ENCODE measurements around the gene SORBS1. TPM values are rescaled to one million over a fixed set of nuclear protein-coding genes. Genes with fewer than 3 reads are reported as not detected.

Gene SORBS1
- total and polyA plus RNA-seq, 9 of the 15 experiments (the other 6 are each of a cell fraction or from before 2014, with no cell fraction given) = 2.0 to 13.3 (median 6.5) TPM

GRCh38 chr10:95553674-95554073 lies 7.5 kb downstream of the SORBS1 start (continued):
- TF ChIP-seq ZNF79 (CRISPR knock-in tag; IDR thresholded peaks at IDR 0.05; ENCODE audit: low read depth) (no peak), ZNF778 (CRISPR knock-in tag; IDR thresholded peaks at IDR 0.05) (no peak), STAT5B (CRISPR knock-in tag; IDR thresholded peaks at IDR 0.05) (no peak), FOXA1 (IDR thresholded peaks at IDR 0.05; ENCODE audit: borderline replicate concordance) (no peak), TFAM (CRISPR knock-in tag; conservative IDR thresholded peaks at IDR 0.05) (no peak), ZBTB11 (CRISPR knock-in tag; IDR thresholded peaks at IDR 0.05) (no peak), C11orf30 (IDR thresholded peaks at IDR 0.05; ENCODE audit: low read depth) (no peak), CBFA2T3 (IDR thresholded peaks at IDR 0.05) (peak; percentile 77), ZNF707 (CRISPR knock-in tag; conservative IDR thresholded peaks at IDR 0.05) (no peak), NR1H2 (CRISPR knock-in tag; IDR thresholded peaks at IDR 0.05) (no peak), NR4A1 (CRISPR knock-in tag; IDR thresholded peaks at IDR 0.05) (no peak), NR4A1 (tag; IDR thresholded peaks at IDR 0.05) (no peak), ZNF511 (CRISPR knock-in tag; IDR thresholded peaks at IDR 0.05) (no peak), PRDM10 (IDR thresholded peaks at IDR 0.05; ENCODE audit: partially characterized antibody) (no peak), ZC3H8 (IDR thresholded peaks at IDR 0.05) (no peak), ZNF175 (CRISPR knock-in tag; IDR thresholded peaks at IDR 0.05; ENCODE audit: low read depth) (no peak), MEF2D (tag; conservative IDR thresholded peaks at IDR 0.05; ENCODE audit: low read depth) (no peak), PRPF4 (IDR thresholded peaks at IDR 0.05; ENCODE audit: insufficient read depth, low read depth, low read length, poor library complexity, severe bottlenecking) (no peak), FUS (optimal IDR thresholded peaks at IDR 0.05; ENCODE audit: low read depth, low read length) (no peak), MTA3 (IDR thresholded peaks at IDR 0.05; ENCODE audit: borderline replicate concordance) (no peak), NFE2 (IDR thresholded peaks at IDR 0.05; ENCODE audit: low read depth) (no peak), TEAD4 (IDR thresholded peaks at IDR 0.05; ENCODE audit: low read length) (peak; percentile 13; the same call in 1 of the 2 replicates), TEAD4 (CRISPR knock-in tag; IDR thresholded peaks at IDR 0.05; ENCODE audit: borderline replicate concordance) (no peak), ZNF57 (CRISPR knock-in tag; IDR thresholded peaks at IDR 0.05) (no peak), SOX6 (IDR thresholded peaks at IDR 0.05) (no peak)
